C1 segment of cervical spinal cord (tissue), 14 donors: Measurements from ENCODE around the gene AUNIP.
"Not testable (repeated sequence)": the region's sequence is repeated elsewhere in the genome, so short reads cannot be mapped to it uniquely, and the experiment has no call there.

ENCODE experiments used
- DNase-seq, 14 donors: peaks; one replicate each; lab custom pipeline; 2025; lab: John Stamatoyannopoulos, UW

Gene AUNIP

GRCh38 chr1:25866288-25866687 is 7.0 kb upstream of the AUNIP start:
- no peak for DNase-seq

- DNase-seq: no peak
Observed at GRCh38 chr1:25864434-25864833, 5.2 kb upstream of the AUNIP start.

- DNase-seq: peak in 1 of 14 donors; percentile 62
Observed at GRCh38 chr1:25863486-25864262, 4.4 kb upstream of the AUNIP start.

GRCh38 chr1:25862785-25863485 is 3.7 kb upstream of the AUNIP start:
- peak in 1 of 14 donors; percentile 72 for DNase-seq

- DNase-seq: peak in 2 of 14 donors; percentile 18 to 30
Observed at GRCh38 chr1:25861316-25862286, 2.3 kb upstream of the AUNIP start.

- DNase-seq: no peak
Observed at GRCh38 chr1:25858494-25858893, 763 bp downstream of the AUNIP start.

GRCh38 chr1:25856856-25857255 is 2.4 kb downstream of the AUNIP start:
- no peak for DNase-seq

- DNase-seq: no peak
Observed at GRCh38 chr1:25854554-25854953, 4.7 kb downstream of the AUNIP start.

- DNase-seq: no peak
Observed at GRCh38 chr1:25848531-25848930, 10.7 kb downstream of the AUNIP start.

GRCh38 chr1:25847929-25848328 is 11.3 kb downstream of the AUNIP start:
- no peak for DNase-seq

GRCh38 chr1:25845664-25846063 is 13.6 kb downstream of the AUNIP start:
- no peak for DNase-seq

- DNase-seq: no peak
Observed at GRCh38 chr1:25844536-25845337, 14.5 kb downstream of the AUNIP start.

GRCh38 chr1:25843483-25843882 is 15.8 kb downstream of the AUNIP start:
- no peak for DNase-seq

- DNase-seq: not testable (repeated sequence)
Observed at GRCh38 chr1:25839808-25840207, 19.4 kb downstream of the AUNIP start.

GRCh38 chr1:25837262-25837875 is 21.9 kb downstream of the AUNIP start:
- DNase-seq: no peak

GRCh38 chr1:25836695-25837094 is 22.6 kb downstream of the AUNIP start:
- DNase-seq: no peak

GRCh38 chr1:25834894-25835293 is 24.4 kb downstream of the AUNIP start:
- no peak for DNase-seq

GRCh38 chr1:25833158-25833557 is 26.1 kb downstream of the AUNIP start:
- DNase-seq: no peak

- DNase-seq: no peak
Observed at GRCh38 chr1:25832336-25833037, 26.8 kb downstream of the AUNIP start.
